Effector memory CD4-positive, alpha-beta T cell (primary cell): Measurements from ENCODE around the gene MPHOSPH8.
A peak's percentile ranks its signal among the peaks of the same experiment; 100 is the strongest.
"Not testable (repeated sequence)": the region's sequence is repeated elsewhere in the genome, so short reads cannot be mapped to it uniquely, and the experiment has no call there.

Source experiments
- DNase-seq, 3 donors: peaks; one replicate each; pipeline ENCODE4 v3.0.0-alpha.2; 2020
- H3K27ac ChIP-seq: 2 replicates; pipeline ENCODE4 v1.7.0; 2013; ENCODE audit warnings: mild to moderate bottlenecking, low read length, moderate library complexity; ENCODE audit not compliant: insufficient read depth, poor library complexity, severe bottlenecking
- H3K27me3 ChIP-seq: replicated peaks from 2 replicates; pipeline ENCODE4 v1.7.0; 2013; ENCODE audit warnings: mild to moderate bottlenecking, low read length; ENCODE audit not compliant: insufficient read depth, control insufficient read depth, poor library complexity, severe bottlenecking
- H3K36me3 ChIP-seq: 2 replicates; pipeline ENCODE4 v1.7.0; 2013; ENCODE audit warnings: mild to moderate bottlenecking, low read length, moderate library complexity; ENCODE audit not compliant: control insufficient read depth, insufficient read depth
- H3K4me1 ChIP-seq: 2 replicates; pipeline ENCODE4 v1.7.0; 2013; ENCODE audit warnings: low read length, mild to moderate bottlenecking; ENCODE audit not compliant: control insufficient read depth, insufficient read depth, poor library complexity, severe bottlenecking
- H3K4me3 ChIP-seq: 2 replicates; pipeline ENCODE4 v1.7.0; 2013; ENCODE audit warnings: low read length, low read depth, mild to moderate bottlenecking; ENCODE audit not compliant: insufficient read depth, poor library complexity, severe bottlenecking
- H3K9me3 ChIP-seq: 2 replicates; pipeline ENCODE4 v1.7.0; 2013; ENCODE audit warnings: mild to moderate bottlenecking, low read length, moderate library complexity; ENCODE audit not compliant: control insufficient read depth

The MPHOSPH8 gene

GRCh38 chr13:19632915-19633478 lies 462 bp upstream of the MPHOSPH8 start:
- Histone ChIP-seq H3K9me3 (no peaks in the 10 kb centered on the region), H3K4me1 (peaks cover 14% of the 10 kb centered on the region), H3K27ac (peak overlapping the region; percentile 90), H3K4me3 (peak overlapping the region; percentile 95), H3K27me3 (no peaks in the 10 kb centered on the region), H3K36me3 (no peaks in the 10 kb centered on the region)
- DNase-seq = no peak

GRCh38 chr13:19634256-19634740 lies 839 bp downstream of the MPHOSPH8 start:
- H3K27ac ChIP-seq = peak overlapping the region; percentile 90
- peak overlapping the region; percentile 95 for H3K4me3 ChIP-seq
- DNase-seq = no peak
- no peaks in the 10 kb centered on the region for H3K9me3 ChIP-seq
- H3K36me3 ChIP-seq = no peaks in the 10 kb centered on the region
- H3K27me3 ChIP-seq = no peaks in the 10 kb centered on the region
- H3K4me1 ChIP-seq = peaks cover 14% of the 10 kb centered on the region

- not testable (repeated sequence) for H3K27me3 ChIP-seq, H3K36me3 ChIP-seq, H3K9me3 ChIP-seq, H3K27ac ChIP-seq, DNase-seq, H3K4me3 ChIP-seq
- peaks cover 14% of the 10 kb centered on the region for H3K4me1 ChIP-seq
Measured at GRCh38 chr13:19635926-19636325, 2.5 kb downstream of the MPHOSPH8 start.

DNA sequence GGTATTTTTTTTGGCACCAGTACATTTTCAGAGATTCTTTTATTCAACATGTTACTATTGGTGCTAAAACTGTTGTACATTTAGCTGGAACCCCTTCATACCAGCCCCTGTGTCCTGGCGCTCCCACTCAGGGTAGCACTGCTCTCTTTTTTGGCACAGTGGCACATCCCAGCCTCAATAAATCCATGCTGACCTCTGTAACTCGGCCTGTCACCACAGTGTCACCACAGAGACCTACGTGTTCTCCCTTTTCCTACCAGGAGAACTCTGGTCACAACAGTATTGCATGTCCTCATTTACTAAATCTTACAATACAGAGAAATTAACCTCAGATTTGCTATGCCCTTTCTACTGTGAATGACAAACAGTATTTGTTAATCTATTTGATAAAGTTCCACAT lies 10.2 kb downstream of the MPHOSPH8 start:
- no peaks in the 10 kb centered on the region for H3K9me3 ChIP-seq
- H3K36me3 ChIP-seq = peaks cover 32% of the 10 kb centered on the region

DNA sequence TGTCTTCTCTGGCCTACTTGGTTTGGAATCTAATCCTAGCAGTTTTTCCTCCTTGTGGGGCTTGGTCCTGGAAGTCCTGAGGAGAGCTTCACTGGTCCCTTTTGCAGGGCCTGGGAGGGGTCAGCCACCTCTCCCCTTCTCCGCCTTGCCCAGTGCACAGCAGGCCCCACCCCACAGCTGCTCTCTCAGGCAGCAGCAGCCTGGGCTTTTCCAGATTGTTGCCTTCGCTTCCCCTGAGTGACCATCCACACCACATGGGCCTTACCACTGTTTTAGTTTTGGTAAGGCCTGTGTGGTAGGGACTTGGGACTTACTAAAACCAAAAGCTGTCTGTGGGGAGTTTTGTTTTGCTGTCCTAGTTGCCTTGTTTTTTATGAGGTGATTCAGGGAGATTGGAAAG lies 11.5 kb downstream of the MPHOSPH8 start:
- no peak overlapping the region for H3K27ac ChIP-seq
- H3K4me3 ChIP-seq = no peak overlapping the region
- no peak for DNase-seq
- no peaks in the 10 kb centered on the region for H3K4me1 ChIP-seq
- no peaks in the 10 kb centered on the region for H3K9me3 ChIP-seq
- H3K36me3 ChIP-seq = peaks cover 44% of the 10 kb centered on the region
- H3K27me3 ChIP-seq = no peaks in the 10 kb centered on the region

More for the DNA sequence above, 10.2 kb downstream of the MPHOSPH8 start:
- Histone ChIP-seq H3K4me3 (no peak overlapping the region), H3K27ac (no peak overlapping the region), H3K4me1 (no peaks in the 10 kb centered on the region), H3K27me3 (no peaks in the 10 kb centered on the region)
- DNase-seq = no peak

GRCh38 chr13:19646063-19646462 lies 12.6 kb downstream of the MPHOSPH8 start:
- H3K9me3 ChIP-seq = no peaks in the 10 kb centered on the region
- H3K27me3 ChIP-seq = no peaks in the 10 kb centered on the region
- DNase-seq = no peak
- no peak overlapping the region for H3K4me3 ChIP-seq
- peaks cover 55% of the 10 kb centered on the region for H3K36me3 ChIP-seq
- no peak overlapping the region for H3K27ac ChIP-seq
- no peaks in the 10 kb centered on the region for H3K4me1 ChIP-seq

- no peak overlapping the region for H3K27ac ChIP-seq
- no peak overlapping the region for H3K4me3 ChIP-seq
- DNase-seq = no peak
- no peaks in the 10 kb centered on the region for H3K27me3 ChIP-seq
- H3K36me3 ChIP-seq = peaks cover 41% of the 10 kb centered on the region
- H3K4me1 ChIP-seq = no peaks in the 10 kb centered on the region
- H3K9me3 ChIP-seq = no peaks in the 10 kb centered on the region
Measured at GRCh38 chr13:19650742-19651141, 17.3 kb downstream of the MPHOSPH8 start.

DNA sequence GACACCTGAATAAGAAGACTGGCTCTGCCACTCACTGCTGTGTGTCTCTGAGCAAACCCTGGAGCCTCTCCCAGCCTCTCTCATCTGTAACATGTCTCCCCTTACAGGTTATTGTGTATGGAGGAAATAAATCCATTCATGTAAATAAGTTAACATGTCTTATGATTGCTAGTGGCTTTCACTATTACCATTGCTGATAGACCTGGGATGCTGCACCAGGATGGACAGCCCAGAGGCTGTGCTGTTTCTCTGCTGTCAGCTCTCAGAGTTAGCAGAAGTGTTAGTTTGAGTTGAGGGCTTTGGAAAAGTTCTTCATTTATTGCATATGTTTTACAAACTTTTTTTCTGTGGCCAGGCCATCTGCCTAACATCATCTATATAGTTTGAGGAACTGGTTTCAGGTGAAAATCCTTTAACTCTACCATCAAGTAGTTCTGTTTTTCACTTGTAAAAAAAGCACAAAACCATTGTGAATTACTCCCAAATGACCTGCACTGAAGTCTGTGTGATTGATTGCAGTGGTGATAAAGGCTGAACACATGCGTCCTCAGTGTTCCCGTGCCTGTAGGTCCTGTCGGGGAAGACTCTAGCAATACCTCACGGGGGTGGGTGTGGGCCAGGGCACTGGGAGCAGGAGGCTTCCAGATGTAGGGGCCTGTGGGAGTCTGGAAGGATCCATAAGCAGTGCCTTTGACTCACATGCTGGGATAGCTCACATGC lies 24.6 kb downstream of the MPHOSPH8 start:
- no peak overlapping the region for H3K4me3 ChIP-seq
- no peaks in the 10 kb centered on the region for H3K9me3 ChIP-seq
- DNase-seq = no peak
- no peaks in the 10 kb centered on the region for H3K27me3 ChIP-seq
- H3K36me3 ChIP-seq = peaks cover 34% of the 10 kb centered on the region
- no peak overlapping the region for H3K27ac ChIP-seq
- H3K4me1 ChIP-seq = no peaks in the 10 kb centered on the region

DNA sequence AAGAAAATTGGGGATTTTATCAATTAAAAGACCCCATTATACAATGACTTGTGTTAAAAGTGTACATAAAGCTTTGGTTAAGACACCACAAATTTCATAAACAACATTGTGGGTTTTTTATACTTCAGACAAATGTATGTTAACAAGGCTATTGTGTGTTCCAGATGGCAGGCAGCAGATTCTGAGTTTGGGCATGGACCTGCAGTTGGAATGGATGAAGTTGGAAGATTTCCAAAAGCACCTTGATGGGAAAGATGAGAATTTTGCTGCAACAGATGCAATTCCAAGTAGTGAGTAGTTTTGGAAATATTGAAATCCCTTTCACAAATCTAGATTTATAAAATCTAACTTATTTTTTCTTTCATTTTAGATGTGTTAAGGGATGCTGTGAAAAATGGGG lies 25.4 kb downstream of the MPHOSPH8 start:
- no peaks in the 10 kb centered on the region for H3K4me1 ChIP-seq
- peaks cover 42% of the 10 kb centered on the region for H3K36me3 ChIP-seq
- no peaks in the 10 kb centered on the region for H3K27me3 ChIP-seq
- H3K27ac ChIP-seq = no peak overlapping the region
- no peak for DNase-seq
- H3K9me3 ChIP-seq = no peaks in the 10 kb centered on the region
- H3K4me3 ChIP-seq = no peak overlapping the region

- no peaks in the 10 kb centered on the region for H3K9me3 ChIP-seq
- H3K27me3 ChIP-seq = no peaks in the 10 kb centered on the region
- no peak overlapping the region for H3K27ac ChIP-seq
- no peaks in the 10 kb centered on the region for H3K4me1 ChIP-seq
- H3K4me3 ChIP-seq = no peak overlapping the region
- peaks cover 62% of the 10 kb centered on the region for H3K36me3 ChIP-seq
- no peak for DNase-seq
Measured at GRCh38 chr13:19661126-19661525, 27.7 kb downstream of the MPHOSPH8 start.
